AG10803 (cell line): Measurements from ENCODE around the gene LCN1.

Experiments
- DNase-seq: peaks from one replicate; pipeline ENCODE4 v3.0.0; 2010; ENCODE audit warnings: low read depth
- H3K4me3 ChIP-seq: 2 replicates; pipeline ENCODE4 v1.5.1; 2011; ENCODE audit warnings: mild to moderate bottlenecking, low read length, control low read depth
- CTCF ChIP-seq: conservative IDR thresholded peaks from 2 replicates; pipeline ENCODE4 v1.5.1; 2011; ENCODE audit warnings: mild to moderate bottlenecking, low read length, control low read depth, inconsistent platforms

The LCN1 gene

DNA sequence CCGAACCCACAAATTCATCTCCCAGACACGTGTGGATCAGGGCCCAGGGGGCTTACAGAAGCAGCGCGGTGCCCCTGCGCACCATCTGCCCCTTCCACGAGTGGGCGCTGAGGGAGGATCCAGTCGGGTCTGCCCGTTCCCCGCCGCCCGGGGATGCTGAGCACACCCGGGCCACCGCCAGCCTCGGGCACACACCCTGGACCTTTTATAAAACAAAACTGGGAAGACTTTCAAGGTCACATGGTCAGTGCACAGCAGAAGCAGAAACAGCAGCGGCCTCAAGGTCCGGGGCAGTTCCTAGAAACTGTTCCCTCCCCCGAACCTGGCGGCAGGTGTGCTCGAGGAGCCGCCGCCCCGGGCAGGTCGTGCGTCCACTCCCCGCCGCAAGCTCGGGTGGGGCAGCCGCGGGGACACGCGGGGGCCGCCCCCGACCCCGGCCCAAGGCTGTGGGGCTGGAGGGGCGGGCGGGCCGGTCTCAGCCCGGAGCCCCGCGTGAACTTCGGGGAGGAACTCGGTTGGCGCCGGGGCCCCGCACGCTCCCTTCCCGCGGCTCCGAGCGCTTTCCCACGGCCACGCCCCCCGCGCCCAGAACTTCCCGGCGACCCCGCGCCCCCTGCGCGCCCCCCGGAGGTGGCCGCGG lies 42.3 kb upstream of the LCN1 start:
- TF ChIP-seq CTCF = peak; percentile 30
- peak; percentile 32 for DNase-seq
- peak overlapping the region; percentile 44 for H3K4me3 ChIP-seq

DNA sequence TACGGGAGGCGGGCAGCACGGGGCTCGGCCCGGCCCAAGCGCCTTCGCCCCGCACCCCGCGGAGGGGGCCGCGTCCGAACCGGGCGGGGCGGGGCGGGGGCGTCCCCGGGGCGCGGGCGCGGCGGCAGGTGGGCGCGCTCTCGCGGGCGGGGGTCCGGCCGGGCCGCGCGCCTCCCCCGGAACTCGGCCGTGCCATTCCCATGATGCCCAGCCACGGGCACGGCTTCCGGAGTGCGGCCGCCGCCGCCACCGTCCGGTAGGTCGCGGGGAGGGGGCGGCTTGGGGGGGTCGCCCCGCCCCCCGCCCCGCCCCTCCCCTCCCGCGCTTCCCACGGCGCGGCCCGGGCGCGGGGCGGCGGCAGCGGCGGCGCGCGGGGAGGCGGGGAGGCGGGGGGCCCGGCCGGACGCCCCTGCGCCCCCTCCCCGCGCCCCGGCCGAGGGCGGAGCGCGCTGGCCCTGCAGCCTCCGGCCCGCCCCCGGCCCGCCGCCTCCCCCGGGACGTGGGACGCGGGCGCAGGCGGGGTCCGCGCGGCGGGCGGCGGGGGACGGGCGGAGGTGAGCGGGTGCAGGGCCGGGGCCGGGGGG lies 41.7 kb upstream of the LCN1 start, which contains the start of gene PPP1R26:
Gene PPP1R26 (plus strand): TSS at position 314 of the 584 bp plus-strand sequence. CDS start 4,729 bp downstream, outside the sequence.
- no peak for DNase-seq
- peak within 1 kb of the TSS; percentile 74 for H3K4me3 ChIP-seq
- TF ChIP-seq CTCF = no peak

- no peak for TF ChIP-seq CTCF
- peak; percentile 33 for DNase-seq
- peak overlapping the region; percentile 74 for H3K4me3 ChIP-seq
Observed at GRCh38 chr9:135480071-135480939, 40.9 kb upstream of the LCN1 start.

DNA sequence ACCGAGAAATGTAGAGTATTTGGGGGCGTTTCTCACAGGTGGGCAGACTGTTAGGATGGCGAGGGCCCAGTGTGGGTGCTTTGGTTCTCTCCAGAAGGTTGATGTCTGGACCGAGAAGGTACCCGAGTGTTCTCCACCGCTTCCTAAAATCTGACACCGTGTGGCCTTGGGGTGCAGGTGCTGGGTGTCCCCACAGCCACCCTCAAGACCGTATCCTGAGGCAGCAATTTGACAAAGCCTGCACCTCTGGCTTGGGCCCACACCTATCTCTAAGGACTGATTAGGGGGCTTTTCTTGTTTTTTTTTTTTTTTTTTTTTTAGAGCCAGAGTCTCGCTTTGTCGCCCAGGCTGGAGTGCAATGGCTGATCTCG lies 40.3 kb upstream of the LCN1 start:
- H3K4me3 ChIP-seq = peak overlapping the region; percentile 74
- no peak for TF ChIP-seq CTCF
- DNase-seq = no peak

GRCh38 chr9:135482015-135482754 lies 39.1 kb upstream of the LCN1 start:
- no peak overlapping the region for H3K4me3 ChIP-seq
- TF ChIP-seq CTCF = no peak
- DNase-seq = no peak

GRCh38 chr9:135484460-135485277 lies 36.6 kb upstream of the LCN1 start:
- TF ChIP-seq CTCF = no peak
- no peak for DNase-seq
- H3K4me3 ChIP-seq = no peak overlapping the region
